Thyroid gland (tissue), 4 donors: ENCODE measurements around the gene DUSP11.

Experiments used
- CTCF ChIP-seq, 6 experiments: fragments of 200-600 bp in 3 of 6; fragments of 450-650 bp in 3 of 6; sonication (generic) in 3 of 6; IDR thresholded peaks; one replicate each; pipeline ENCODE4 v1.5.1; 2016 to 2019; ENCODE audit warnings: antibody characterized with exemption in 6 of 6, mild to moderate bottlenecking in 2 of 6, inconsistent platforms in 1 of 6, moderate library complexity in 1 of 6
- POLR2A ChIP-seq, 2 donors: fragments of 450-650 bp; IDR thresholded peaks; one replicate each; pipeline ENCODE4 v1.6.1; 2017; ENCODE audit warnings: antibody characterized with exemption in 2 of 2, mild to moderate bottlenecking in 2 of 2, moderate library complexity in 1 of 2

GRCh38 chr2:73823416-73823815, 43.5 kb upstream of the DUSP11 start:
- TF ChIP-seq CTCF (IDR thresholded peaks at IDR 0.05), result no peak
- TF ChIP-seq POLR2A (IDR thresholded peaks at IDR 0.05), result no peak
